NCI-H2029 (cell line): Measurements from ENCODE around the gene SERPINA4.
"Not testable (repeated sequence)": the region's sequence is repeated elsewhere in the genome, so short reads cannot be mapped to it uniquely, and the experiment has no call there.

Experiments
- DNase-seq: peaks from one replicate; lab custom pipeline; 2025; lab: John Stamatoyannopoulos, UW

SERPINA4 gene

GRCh38 chr14:94569381-94570001 lies 8.2 kb downstream of the SERPINA4 start:
- DNase-seq: no peak

- DNase-seq: no peak
Measured at GRCh38 chr14:94570002-94570400, 8.8 kb downstream of the SERPINA4 start.

- DNase-seq: no peak
Measured at GRCh38 chr14:94570440-94570839, 9.2 kb downstream of the SERPINA4 start.

- no peak for DNase-seq
Measured at GRCh38 chr14:94571395-94571794, 10.2 kb downstream of the SERPINA4 start.

DNA sequence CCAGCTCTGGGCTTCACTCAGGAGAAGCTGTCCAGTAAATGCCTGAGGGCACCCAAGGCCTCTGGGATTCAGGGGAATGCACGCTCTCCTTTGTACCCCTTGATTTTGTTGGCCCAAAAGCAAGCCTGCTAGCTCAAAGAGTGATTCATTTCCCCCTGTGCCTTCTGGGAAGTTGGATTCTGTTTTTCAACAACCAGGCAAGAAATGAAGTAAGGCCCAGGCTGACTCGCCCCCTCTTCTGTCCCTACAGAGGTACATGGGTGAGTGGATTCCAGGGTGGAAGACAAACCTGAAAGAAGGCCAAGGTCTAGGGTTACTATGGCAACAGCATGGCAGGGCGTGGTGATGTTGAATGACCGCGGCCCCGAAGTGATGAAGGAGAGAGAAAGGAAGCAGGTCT lies 10.7 kb downstream of the SERPINA4 start:
- DNase-seq: no peak

GRCh38 chr14:94572637-94573303 lies 11.5 kb downstream of the SERPINA4 start:
- DNase-seq: no peak

DNA sequence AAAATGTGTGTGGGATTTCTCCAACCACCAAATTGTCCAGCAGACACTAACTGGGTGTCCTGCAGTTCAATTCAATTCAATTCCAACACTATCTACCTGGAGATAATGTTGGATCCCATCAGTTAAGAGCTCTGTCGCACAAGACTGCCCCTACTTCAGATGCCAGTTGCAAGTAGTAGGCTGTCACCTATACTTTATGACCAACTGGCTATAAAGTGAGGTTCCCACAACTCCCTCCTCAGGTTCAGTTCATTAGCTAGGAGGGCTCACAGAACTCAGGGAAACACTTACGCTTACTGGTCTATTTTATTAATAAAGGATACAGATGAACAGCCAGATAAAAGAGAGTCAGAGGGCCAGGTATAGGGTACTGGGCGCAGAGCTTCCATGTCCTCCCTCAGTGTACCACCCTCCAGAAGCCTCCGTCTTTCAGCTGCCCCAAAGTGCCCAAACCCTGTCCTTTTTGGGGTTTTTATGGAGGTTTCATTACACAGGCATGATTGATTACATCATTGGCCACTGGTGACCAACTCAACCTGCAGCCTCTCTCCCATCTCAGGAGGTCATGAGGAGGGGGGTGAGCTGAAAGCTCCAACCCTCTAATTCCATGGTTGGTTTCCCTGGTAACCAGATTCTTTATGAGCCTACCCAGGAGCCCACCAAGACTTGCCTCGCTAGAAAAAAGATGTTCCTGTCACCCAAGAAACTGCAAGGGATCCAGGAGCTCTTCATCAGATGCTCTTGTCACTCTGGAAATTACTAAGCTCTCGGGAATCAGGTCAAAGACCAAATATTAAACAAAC lies 12.4 kb downstream of the SERPINA4 start:
- no peak for DNase-seq

DNA sequence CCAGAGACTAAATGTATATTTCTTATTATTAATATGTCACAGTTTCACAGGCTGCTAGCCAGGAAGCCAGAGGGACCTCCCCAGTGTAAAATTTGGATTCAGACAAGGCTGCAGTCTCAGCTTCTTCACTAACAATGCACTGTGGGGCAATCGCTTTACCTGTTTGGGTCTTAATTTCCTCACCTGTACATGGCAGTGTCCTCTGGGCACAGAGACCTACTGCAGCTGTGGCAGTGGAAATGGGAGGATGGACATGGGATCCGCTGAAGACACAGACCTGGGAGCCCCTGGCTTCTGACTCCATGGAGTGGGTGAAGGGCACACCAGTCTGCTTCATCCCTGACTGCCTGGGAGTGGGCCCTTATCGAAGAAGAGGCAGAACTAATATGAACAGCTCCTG lies 13.1 kb downstream of the SERPINA4 start:
- no peak for DNase-seq

DNA sequence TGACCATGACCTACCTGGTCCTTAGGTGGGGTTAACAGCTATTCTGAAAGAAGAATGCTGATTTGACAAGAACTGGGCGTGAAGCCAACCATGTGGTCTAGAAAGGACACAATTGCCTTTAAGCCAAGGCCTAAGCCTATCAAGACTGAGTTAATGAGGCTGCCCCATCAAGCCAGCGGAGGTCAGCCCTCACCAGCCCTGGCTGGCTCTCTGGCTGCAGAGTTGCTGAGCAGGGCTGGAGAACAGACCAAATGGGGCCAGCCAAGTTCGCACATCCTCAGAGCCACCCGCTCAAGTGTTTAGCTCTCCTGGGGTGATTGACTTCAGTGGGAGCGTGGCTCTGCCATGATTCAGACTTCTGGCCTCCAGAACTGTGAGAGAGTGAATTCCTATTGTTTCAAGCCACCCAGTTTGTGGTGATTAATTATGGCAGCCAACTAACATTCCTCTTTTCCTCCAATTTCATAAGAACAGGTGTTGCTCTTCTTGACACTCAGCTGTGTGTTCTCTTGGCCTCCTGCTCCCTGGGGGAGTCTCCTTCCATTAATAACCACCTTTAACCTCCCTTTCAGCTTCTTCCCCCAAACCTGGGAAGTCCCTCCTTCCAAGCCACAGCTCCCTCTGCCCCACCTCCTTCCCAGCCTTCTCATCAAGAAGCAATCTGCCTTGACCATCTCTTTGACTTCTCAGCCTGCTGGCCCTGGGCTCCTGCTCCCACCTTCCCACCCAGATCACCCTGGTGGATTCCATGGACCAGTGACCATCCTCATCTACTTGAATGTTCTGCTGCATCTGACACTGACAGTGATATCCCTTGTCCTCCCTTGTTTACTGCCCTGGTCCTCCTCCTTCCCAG lies 14.7 kb downstream of the SERPINA4 start:
- no peak for DNase-seq

GRCh38 chr14:94577472-94577871 lies 16.2 kb downstream of the SERPINA4 start:
- not testable (repeated sequence) for DNase-seq

DNA sequence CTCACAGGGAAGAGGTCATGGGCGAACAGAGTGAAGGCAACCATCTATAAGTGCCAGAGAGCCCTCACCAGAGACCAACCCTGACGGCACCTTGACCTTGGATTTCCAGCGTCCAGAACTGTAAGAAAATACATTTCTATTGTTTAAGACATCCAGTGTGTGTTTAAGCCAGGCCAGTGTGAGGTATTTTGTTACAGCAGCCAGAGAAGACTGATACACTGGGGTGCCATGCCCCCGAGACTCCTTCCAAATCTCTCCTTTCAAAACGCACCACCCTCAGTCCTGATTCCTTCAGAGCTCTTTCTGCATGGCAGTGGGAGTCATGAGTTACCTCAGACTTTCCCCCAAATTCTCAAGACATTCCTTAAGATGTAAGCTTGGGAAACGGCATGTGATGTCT lies 17.5 kb downstream of the SERPINA4 start:
- no peak for DNase-seq

- DNase-seq: no peak
Measured at GRCh38 chr14:94581127-94581999, 20.1 kb downstream of the SERPINA4 start, which contains the start of gene SERPINA5. Gene SERPINA5 (plus strand): TSS chr14:94581426. CDS start chr14:94587363, 5,937 bp downstream.

- no peak for DNase-seq
Measured at GRCh38 chr14:94582199-94582750, 21.0 kb downstream of the SERPINA4 start.

- DNase-seq: no peak
Measured at GRCh38 chr14:94582851-94583250, 21.6 kb downstream of the SERPINA4 start.

DNA sequence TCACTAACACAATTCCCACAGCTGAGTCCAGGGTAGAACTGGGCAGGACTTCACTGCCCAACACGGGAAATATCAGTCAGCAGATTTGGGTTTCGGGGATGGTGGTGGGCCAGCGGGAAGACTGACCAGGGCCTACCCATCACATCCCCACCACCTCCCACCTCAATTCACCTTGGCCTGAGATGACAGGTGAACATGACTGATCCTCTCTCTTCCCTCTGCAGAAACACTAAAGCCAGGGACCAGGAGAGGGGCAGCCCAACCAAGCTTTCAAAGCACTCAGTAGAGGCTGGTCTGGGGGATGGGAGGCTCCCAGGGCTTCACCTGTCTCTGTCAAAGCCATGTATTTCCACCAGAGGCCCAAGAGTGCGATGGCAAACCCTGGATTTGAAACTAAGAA lies 22.3 kb downstream of the SERPINA4 start:
- DNase-seq: no peak

- DNase-seq: no peak
Measured at GRCh38 chr14:94584591-94585280, 23.5 kb downstream of the SERPINA4 start.

DNA sequence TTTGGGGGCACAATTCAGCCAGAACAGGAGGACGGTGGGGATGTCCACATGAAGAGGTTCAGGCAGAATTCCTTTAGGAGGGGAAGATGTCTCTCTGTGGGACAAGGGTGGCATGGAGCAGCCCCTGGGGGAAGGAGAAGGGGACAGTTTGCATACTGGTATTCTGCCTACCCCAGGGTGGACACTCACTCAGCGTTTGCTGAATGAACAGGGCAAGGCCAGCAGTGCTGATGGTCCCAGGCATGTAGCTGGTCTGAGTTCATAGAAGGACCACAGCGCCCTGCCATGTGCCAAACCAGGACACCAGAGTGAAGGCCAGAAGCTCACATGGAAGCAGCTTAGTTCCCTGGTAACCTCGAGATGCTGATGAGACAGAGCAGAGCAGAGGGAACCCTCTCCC lies 25.4 kb downstream of the SERPINA4 start:
- no peak for DNase-seq

GRCh38 chr14:94588311-94588710 lies 27.1 kb downstream of the SERPINA4 start:
- DNase-seq: no peak

- no peak for DNase-seq
Measured at GRCh38 chr14:94591073-94591472, 29.8 kb downstream of the SERPINA4 start.

DNA sequence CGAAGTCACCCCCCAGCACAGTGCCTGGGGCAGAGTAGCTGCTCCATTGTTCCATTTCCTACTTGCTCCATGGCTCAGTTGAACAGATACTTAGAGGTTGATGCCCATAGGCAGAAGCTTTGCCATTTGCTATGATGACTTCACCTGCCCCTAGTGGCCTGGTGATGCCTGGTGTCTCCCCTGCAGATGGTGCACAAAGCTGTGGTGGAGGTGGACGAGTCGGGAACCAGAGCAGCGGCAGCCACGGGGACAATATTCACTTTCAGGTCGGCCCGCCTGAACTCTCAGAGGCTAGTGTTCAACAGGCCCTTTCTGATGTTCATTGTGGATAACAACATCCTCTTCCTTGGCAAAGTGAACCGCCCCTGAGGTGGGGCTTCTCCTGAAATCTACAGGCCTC lies 30.6 kb downstream of the SERPINA4 start:
- no peak for DNase-seq
